ENCODE data around the gene LRRC38.

DNA sequence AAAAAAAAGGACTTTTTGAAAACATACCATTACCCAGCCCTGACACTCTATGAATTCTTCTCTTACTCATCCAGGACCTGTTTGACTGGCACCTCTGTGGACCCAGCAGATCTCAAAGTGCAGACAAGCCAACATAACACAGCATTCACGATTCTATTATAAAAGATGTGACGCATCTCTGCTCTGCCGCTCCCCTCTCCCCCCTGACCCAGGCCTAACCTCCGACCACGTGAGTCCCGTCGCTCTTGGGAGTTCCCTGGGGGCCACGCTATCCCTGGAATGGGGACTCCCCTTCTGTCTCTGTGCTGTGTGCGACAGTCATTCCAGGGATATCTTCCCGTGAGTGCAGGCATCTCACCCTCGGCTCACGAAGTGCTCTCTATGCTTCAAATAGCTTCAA is 21.1 kb downstream of the LRRC38 start:
- TF ChIP-seq, protein P1, sequence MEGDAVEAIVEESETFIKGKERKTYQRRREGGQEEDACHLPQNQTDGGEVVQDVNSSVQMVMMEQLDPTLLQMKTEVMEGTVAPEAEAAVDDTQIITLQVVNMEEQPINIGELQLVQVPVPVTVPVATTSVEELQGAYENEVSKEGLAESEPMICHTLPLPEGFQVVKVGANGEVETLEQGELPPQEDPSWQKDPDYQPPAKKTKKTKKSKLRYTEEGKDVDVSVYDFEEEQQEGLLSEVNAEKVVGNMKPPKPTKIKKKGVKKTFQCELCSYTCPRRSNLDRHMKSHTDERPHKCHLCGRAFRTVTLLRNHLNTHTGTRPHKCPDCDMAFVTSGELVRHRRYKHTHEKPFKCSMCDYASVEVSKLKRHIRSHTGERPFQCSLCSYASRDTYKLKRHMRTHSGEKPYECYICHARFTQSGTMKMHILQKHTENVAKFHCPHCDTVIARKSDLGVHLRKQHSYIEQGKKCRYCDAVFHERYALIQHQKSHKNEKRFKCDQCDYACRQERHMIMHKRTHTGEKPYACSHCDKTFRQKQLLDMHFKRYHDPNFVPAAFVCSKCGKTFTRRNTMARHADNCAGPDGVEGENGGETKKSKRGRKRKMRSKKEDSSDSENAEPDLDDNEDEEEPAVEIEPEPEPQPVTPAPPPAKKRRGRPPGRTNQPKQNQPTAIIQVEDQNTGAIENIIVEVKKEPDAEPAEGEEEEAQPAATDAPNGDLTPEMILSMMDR (conservative IDR thresholded peaks at IDR 0.05): no peak
- TF ChIP-seq EZH2 (IDR thresholded peaks at IDR 0.05; ENCODE audit: low read depth): no peak

Data from PC-9 (cell line).